ENCODE data around the gene SELP.

GRCh38 chr1:169634877-169635276 is 5.0 kb upstream of the SELP start:
- TF ChIP-seq CTCF (IDR thresholded peaks at IDR 0.05) (no peak), POLR2AphosphoS5 (IDR thresholded peaks at IDR 0.05; ENCODE audit: low read depth, low read length) (no peak), REST (IDR thresholded peaks at IDR 0.05; ENCODE audit: insufficient read depth in 1 of 2, low read depth in 2 of 2, low read length in 1 of 2) (no peak)

Measured in Panc1 (cell line).